Measurements from ENCODE around the gene MLLT3. TPM values are rescaled to one million over a fixed set of nuclear protein-coding genes. Genes with fewer than 3 reads are reported as not detected.

Gene MLLT3
- total RNA-seq, 1 donor from 2014 or later: 35.1 TPM

GRCh38 chr9:20611691-20612287 is 10.5 kb downstream of the MLLT3 start:
- H3K4me3 Mint-ChIP-seq (ENCODE audit: unreplicated experiment): no peak overlapping the region

GRCh38 chr9:20610591-20610990 is 11.7 kb downstream of the MLLT3 start:
- FAIRE-seq (no peak), DNase-seq (ENCODE audit: low read depth) (no peak)
- Histone ChIP-seq H3K36me3 (ENCODE audit: insufficient read depth, low read length) (no peaks in the 10 kb centered on the region), H3K79me2 (ENCODE audit: insufficient read depth, low read length) (peaks cover 24% of the 10 kb centered on the region), H3K4me1 (ENCODE audit: insufficient read depth, low read length) (peaks cover 3% of the 10 kb centered on the region), H3K27ac (ENCODE audit: low read depth, low read length) (no peak overlapping the region), H3K9me3 (ENCODE audit: insufficient read depth, low read depth, low read length) (no peaks in the 10 kb centered on the region), H3K4me2 (ENCODE audit: low read length) (no peak overlapping the region), H3K4me3 (ENCODE audit: insufficient read depth, low read depth, low read length) (no peak overlapping the region), H3K27me3 (ENCODE audit: insufficient read depth, low read length) (no peaks in the 10 kb centered on the region), H4K20me1 (ENCODE audit: insufficient read depth, low read length) (no peaks in the 10 kb centered on the region), H2AFZ (ENCODE audit: low read depth, low read length) (no peak overlapping the region), H3K9ac (ENCODE audit: low read length) (no peak overlapping the region)
- Mint-ChIP-seq H3K4me3 (ENCODE audit: unreplicated experiment) (no peak overlapping the region), H3K4me1 (ENCODE audit: low read depth, unreplicated experiment) (peaks cover 27% of the 10 kb centered on the region), H3K27ac (ENCODE audit: unreplicated experiment) (no peak overlapping the region), H3K9me3 (ENCODE audit: unreplicated experiment) (no peaks in the 10 kb centered on the region), H3K36me3 (ENCODE audit: low read depth, unreplicated experiment) (no peaks in the 10 kb centered on the region), H3K27me3 (ENCODE audit: low read depth, unreplicated experiment) (no peaks in the 10 kb centered on the region)
- TF ChIP-seq EZH2 (IDR thresholded peaks at IDR 0.05; ENCODE audit: insufficient read depth, low read length): no peak
- TF ChIP-seq CTCF (IDR thresholded peaks at IDR 0.05; ENCODE audit: insufficient read depth, low read depth, low read length): no peak

More at GRCh38 chr9:20611691-20612287, 10.5 kb downstream of the MLLT3 start:
- Histone ChIP-seq H3K27me3 (ENCODE audit: insufficient read depth, low read length) (no peaks in the 10 kb centered on the region), H3K9me3 (ENCODE audit: insufficient read depth, low read depth, low read length) (no peaks in the 10 kb centered on the region), H3K9ac (ENCODE audit: low read length) (peak overlapping the region; percentile 59), H3K79me2 (ENCODE audit: insufficient read depth, low read length) (peaks cover 15% of the 10 kb centered on the region), H3K36me3 (ENCODE audit: insufficient read depth, low read length) (no peaks in the 10 kb centered on the region), H3K4me1 (ENCODE audit: insufficient read depth, low read length) (peaks cover 3% of the 10 kb centered on the region), H3K27ac (ENCODE audit: low read depth, low read length) (peak overlapping the region; percentile 62), H3K4me3 (ENCODE audit: insufficient read depth, low read depth, low read length) (peak overlapping the region; percentile 36), H3K4me2 (ENCODE audit: low read length) (peak overlapping the region; percentile 74), H4K20me1 (ENCODE audit: insufficient read depth, low read length) (no peaks in the 10 kb centered on the region), H2AFZ (ENCODE audit: low read depth, low read length) (peak overlapping the region; percentile 0)
- peak; percentile 84 for DNase-seq (ENCODE audit: low read depth)
- Mint-ChIP-seq H3K4me1 (ENCODE audit: low read depth, unreplicated experiment) (peaks cover 18% of the 10 kb centered on the region), H3K27ac (ENCODE audit: unreplicated experiment) (peak overlapping the region; percentile 56), H3K27me3 (ENCODE audit: low read depth, unreplicated experiment) (no peaks in the 10 kb centered on the region), H3K9me3 (ENCODE audit: unreplicated experiment) (no peaks in the 10 kb centered on the region), H3K36me3 (ENCODE audit: low read depth, unreplicated experiment) (no peaks in the 10 kb centered on the region)
- TF ChIP-seq EZH2 (IDR thresholded peaks at IDR 0.05; ENCODE audit: insufficient read depth, low read length) (no peak), CTCF (IDR thresholded peaks at IDR 0.05; ENCODE audit: insufficient read depth, low read depth, low read length) (peak; percentile 58)
- FAIRE-seq: peak; percentile 78

- Histone ChIP-seq H4K20me1 (ENCODE audit: insufficient read depth, low read length) (no peaks in the 10 kb centered on the region), H3K36me3 (ENCODE audit: insufficient read depth, low read length) (no peaks in the 10 kb centered on the region), H3K4me2 (ENCODE audit: low read length) (no peak overlapping the region), H3K27ac (ENCODE audit: low read depth, low read length) (no peak overlapping the region), H3K4me3 (ENCODE audit: insufficient read depth, low read depth, low read length) (no peak overlapping the region), H2AFZ (ENCODE audit: low read depth, low read length) (no peak overlapping the region), H3K4me1 (ENCODE audit: insufficient read depth, low read length) (peaks cover 3% of the 10 kb centered on the region), H3K79me2 (ENCODE audit: insufficient read depth, low read length) (peaks cover 28% of the 10 kb centered on the region), H3K9me3 (ENCODE audit: insufficient read depth, low read depth, low read length) (no peaks in the 10 kb centered on the region), H3K27me3 (ENCODE audit: insufficient read depth, low read length) (no peaks in the 10 kb centered on the region), H3K9ac (ENCODE audit: low read length) (no peak overlapping the region)
- no peak overlapping the region for H3K4me3 Mint-ChIP-seq (ENCODE audit: unreplicated experiment)
- FAIRE-seq: no peak
- no peaks in the 10 kb centered on the region for H3K9me3 Mint-ChIP-seq (ENCODE audit: unreplicated experiment)
- no peaks in the 10 kb centered on the region for H3K27me3 Mint-ChIP-seq (ENCODE audit: low read depth, unreplicated experiment)
- TF ChIP-seq EZH2 (IDR thresholded peaks at IDR 0.05; ENCODE audit: insufficient read depth, low read length): no peak
- H3K27ac Mint-ChIP-seq (ENCODE audit: unreplicated experiment): no peak overlapping the region
- no peaks in the 10 kb centered on the region for H3K36me3 Mint-ChIP-seq (ENCODE audit: low read depth, unreplicated experiment)
- DNase-seq (ENCODE audit: low read depth): no peak
- peaks cover 27% of the 10 kb centered on the region for H3K4me1 Mint-ChIP-seq (ENCODE audit: low read depth, unreplicated experiment)
These were observed 13.7 kb downstream of the MLLT3 start for GRCh38 chr9:20608582-20608981.
